Keratinocyte (primary cell): ENCODE data around the gene CEP162.
"Not testable (repeated sequence)": the region's sequence is repeated elsewhere in the genome, so short reads cannot be mapped to it uniquely, and the experiment has no call there.

Experiments used
- EZH2 ChIP-seq: IDR thresholded peaks from one replicate; pipeline ENCODE4 v1.6.1; 2012; ENCODE audit warnings: inconsistent platforms, mild to moderate bottlenecking, low read length, moderate library complexity
- TF ChIP-seq, protein P1 (sequence below), 3 experiments: IDR thresholded peaks in 1 of 3; conservative IDR thresholded peaks in 1 of 3; optimal IDR thresholded peaks in 1 of 3; 2 replicates in 2 of 3; 3 replicates in 1 of 3; pipeline versions ENCODE3 to v1.5.1; 2011; ENCODE audit warnings: low read length in 3 of 3, mild to moderate bottlenecking in 3 of 3, moderate library complexity in 2 of 3, control low read depth in 1 of 3, inconsistent platforms in 1 of 3; ENCODE audit not compliant: insufficient read depth in 2 of 3; ENCODE audit errors: extremely low read depth in 1 of 3

DNA sequence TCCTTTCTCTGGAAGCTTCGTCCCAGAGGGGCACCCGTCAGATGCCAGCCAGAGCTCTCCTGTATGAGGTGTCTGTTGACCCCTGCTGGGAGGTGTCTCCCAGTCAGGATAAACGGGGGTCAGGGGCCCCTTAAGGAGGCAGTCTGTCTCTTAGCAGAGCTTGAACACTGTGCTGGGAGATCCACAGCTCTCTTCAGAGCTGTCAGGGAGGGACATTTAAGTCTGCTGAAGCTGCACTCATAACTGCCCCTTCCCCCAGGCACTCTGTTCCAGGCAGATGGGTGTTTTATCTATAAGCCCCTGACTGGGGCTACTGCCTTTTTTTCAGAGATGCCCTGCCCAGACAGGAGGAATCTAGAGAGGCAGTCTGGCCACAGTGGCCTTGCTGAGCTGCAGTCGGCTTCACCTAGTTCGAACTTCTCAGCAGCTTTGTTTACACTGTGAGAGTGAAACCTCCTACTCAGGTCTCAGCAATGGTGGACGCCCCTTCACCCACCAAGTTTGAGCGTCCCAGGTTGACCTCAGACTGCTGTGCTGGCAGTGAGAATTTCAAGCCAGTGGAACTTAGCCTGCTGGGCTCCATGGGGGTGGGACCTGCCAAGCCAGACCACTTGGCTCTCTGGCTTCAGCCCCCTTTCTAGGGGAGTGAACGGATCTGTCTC, 112.4 kb downstream of the CEP162 start:
- TF ChIP-seq, protein P1, sequence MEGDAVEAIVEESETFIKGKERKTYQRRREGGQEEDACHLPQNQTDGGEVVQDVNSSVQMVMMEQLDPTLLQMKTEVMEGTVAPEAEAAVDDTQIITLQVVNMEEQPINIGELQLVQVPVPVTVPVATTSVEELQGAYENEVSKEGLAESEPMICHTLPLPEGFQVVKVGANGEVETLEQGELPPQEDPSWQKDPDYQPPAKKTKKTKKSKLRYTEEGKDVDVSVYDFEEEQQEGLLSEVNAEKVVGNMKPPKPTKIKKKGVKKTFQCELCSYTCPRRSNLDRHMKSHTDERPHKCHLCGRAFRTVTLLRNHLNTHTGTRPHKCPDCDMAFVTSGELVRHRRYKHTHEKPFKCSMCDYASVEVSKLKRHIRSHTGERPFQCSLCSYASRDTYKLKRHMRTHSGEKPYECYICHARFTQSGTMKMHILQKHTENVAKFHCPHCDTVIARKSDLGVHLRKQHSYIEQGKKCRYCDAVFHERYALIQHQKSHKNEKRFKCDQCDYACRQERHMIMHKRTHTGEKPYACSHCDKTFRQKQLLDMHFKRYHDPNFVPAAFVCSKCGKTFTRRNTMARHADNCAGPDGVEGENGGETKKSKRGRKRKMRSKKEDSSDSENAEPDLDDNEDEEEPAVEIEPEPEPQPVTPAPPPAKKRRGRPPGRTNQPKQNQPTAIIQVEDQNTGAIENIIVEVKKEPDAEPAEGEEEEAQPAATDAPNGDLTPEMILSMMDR (optimal IDR thresholded peaks at IDR 0.05 in 1 of 3, IDR thresholded peaks at IDR 0.05 in 1 of 3, conservative IDR thresholded peaks at IDR 0.05 in 1 of 3; ENCODE audit: extremely low read depth in 1 of 3, insufficient read depth in 2 of 3, low read length in 3 of 3) = not testable (repeated sequence)
- TF ChIP-seq EZH2 = not testable (repeated sequence)
